DND-41 (cell line): ENCODE data around the gene TTC39B.
A peak's percentile ranks its signal among the peaks of the same experiment; 100 is the strongest.

Experiments
- CTCF ChIP-seq: IDR thresholded peaks from 2 replicates; pipeline ENCODE4 v1.5.1; 2012; ENCODE audit warnings: borderline replicate concordance, low read length, moderate library complexity, mild to moderate bottlenecking; ENCODE audit not compliant: poor library complexity, severe bottlenecking; ENCODE audit errors: extremely low read depth
- EZH2 ChIP-seq: IDR thresholded peaks from 3 replicates; pipeline ENCODE4 v1.6.1; 2012; ENCODE audit warnings: borderline replicate concordance, low read depth, mild to moderate bottlenecking, moderate library complexity, low read length, inconsistent platforms; ENCODE audit not compliant: severe bottlenecking

GRCh38 chr9:15231788-15232635, 75.0 kb downstream of the TTC39B start:
- TF ChIP-seq CTCF (peak; percentile 66), EZH2 (no peak)
